CD4-positive, alpha-beta T cell treated with Interleukin-15 for 4 hours (primary cell): ENCODE data around the gene MYO6.
"Not testable (repeated sequence)": the region's sequence is repeated elsewhere in the genome, so short reads cannot be mapped to it uniquely, and the experiment has no call there.

Experiments used
- DNase-seq: peaks from one replicate; pipeline ENCODE4 v3.0.0-alpha.2; 2020; ENCODE audit warnings: low spot score

Gene MYO6

GRCh38 chr6:75893058-75893775 lies 144.2 kb downstream of the MYO6 start:
- DNase-seq = peak; percentile 44

GRCh38 chr6:75893776-75894152 lies 144.7 kb downstream of the MYO6 start:
- no peak for DNase-seq

DNA sequence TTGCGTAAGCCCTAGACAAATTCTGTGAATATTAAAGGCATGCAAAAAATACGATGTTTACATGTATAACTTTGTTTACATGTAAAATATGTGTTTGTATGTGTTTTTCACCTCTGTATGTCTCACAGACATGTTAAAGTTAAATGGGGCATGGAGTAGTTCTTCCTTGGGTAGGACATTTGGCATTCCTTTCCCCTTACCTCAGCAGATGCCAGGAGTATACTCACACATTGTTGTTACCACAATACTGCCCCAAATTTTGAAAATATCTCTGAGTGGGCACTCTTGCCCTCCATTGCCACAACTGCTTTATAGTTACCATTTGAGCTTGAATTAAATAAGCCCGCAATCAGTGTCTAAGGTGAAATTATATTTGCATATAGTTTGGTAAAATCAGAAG lies 147.5 kb downstream of the MYO6 start:
- DNase-seq = no peak

DNA sequence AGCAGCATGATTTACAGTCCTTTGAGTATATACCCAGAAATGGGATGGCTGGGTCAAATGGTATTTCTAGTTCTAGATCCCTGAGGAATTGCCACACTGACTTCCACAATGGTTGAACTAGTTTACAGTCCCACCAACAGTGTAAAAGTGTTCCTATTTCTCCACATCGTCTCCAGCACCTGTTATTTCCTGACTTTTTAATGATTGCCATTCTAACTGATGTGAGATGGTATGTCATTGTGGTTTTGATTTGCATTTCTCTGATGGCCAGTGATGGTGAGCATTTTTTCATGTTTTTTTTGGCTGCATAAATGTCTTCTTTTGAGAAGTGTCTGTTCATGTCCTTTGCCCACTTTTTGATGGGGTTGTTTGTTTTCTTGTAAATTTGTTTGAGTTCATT lies 151.2 kb downstream of the MYO6 start:
- not testable (repeated sequence) for DNase-seq

GRCh38 chr6:75905129-75905528 lies 156.1 kb downstream of the MYO6 start:
- not testable (repeated sequence) for DNase-seq

GRCh38 chr6:75906871-75907270 lies 157.8 kb downstream of the MYO6 start:
- no peak for DNase-seq

DNA sequence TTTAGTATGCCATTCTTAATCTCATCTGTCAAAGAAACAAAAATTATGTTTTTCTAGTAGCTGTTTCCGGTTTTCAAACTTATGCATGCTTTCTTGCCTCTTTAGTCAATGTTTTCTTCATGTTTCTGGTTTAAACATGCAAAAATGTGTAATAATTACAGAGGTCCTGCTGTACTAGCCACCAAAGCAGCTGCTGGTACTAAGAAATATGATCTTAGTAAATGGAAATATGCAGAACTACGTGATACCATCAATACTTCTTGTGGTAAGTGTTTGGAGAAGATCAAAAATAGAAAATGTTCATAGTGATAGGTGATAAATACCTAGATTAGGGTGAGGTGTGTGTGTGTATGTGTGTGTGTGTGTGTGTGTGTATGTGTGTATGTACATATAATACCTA lies 158.4 kb downstream of the MYO6 start:
- DNase-seq = no peak

DNA sequence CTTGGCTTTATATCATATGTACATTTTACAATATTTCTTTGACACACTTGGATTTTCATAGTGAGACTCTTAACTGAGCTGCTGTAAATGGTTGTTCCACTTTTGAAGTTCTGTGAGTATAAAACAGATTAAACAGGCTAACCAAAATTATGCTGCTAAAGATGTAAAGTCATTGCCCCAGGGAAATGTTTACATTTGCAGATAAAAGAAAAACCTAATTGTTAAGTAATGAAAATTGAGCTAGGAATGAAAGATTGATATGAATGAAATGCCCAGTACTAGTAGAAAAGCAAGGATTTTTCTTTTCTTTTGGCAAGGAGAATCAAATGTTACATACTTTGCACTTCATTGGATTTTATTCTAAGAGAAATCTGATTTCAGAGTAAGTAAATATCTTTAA lies 164.0 kb downstream of the MYO6 start:
- DNase-seq = no peak

- no peak for DNase-seq
These were observed 173.2 kb downstream of the MYO6 start for GRCh38 chr6:75922226-75922625.

DNA sequence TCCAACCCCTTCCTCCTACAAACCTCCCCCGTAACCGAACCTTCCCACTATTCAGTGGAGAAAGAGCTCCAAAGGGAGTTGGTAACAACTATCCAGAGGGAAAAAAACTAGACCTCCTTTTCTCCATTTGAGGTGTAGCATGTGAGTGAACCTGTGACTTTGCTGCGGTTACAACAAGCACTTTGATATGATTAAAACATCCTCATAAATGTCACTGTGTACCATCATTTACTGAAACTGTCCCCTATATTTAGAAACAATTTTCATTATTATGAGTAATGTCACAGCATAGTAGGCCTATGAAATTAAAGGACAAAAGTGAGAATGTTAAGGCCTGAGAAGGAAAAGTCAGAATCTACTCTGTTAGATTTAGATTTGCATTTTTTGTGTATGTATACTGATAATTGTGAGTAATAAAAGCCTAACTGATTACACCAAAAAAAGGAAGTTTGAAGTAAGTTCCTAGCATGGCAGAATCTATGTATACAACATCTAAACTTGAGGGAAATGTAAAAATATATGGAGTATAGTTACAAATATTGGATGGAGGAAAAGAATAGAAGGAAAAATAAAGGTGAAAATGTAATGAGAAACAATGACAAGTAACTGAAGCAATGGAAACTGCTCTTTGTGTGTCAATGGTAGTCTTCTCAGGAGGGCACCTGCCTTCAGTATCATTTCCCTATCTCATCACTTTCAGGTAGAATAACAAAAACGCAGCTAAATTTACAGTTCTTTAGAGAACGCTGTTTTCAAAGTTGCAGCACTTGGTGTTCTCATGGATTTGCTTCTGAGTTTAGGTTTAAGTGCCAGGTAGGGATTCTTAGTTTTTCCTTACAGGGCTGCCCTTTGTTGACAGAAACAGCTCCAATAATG lies 177.5 kb downstream of the MYO6 start:
- no peak for DNase-seq

- no peak for DNase-seq
These were observed 182.1 kb downstream of the MYO6 start for GRCh38 chr6:75931011-75931680.

DNA sequence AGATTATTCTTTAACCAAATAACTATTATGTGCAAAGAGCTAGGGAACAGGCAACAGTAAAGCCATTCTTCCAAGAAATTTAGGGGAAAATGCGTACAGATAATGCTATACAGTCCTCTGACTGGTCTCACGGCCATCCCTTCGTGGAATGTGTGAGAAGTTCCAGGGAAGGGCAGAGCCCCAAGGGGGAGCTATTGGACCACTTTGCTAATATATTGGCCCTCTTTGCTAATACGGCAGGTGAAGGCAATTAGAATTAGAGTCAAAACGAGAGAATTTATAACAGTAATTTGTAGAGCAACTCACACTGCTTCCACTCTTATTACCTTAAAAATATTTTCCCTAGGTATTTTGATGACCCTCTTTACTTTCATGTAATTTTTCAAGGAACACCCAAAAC lies 183.0 kb downstream of the MYO6 start:
- no peak for DNase-seq

DNA sequence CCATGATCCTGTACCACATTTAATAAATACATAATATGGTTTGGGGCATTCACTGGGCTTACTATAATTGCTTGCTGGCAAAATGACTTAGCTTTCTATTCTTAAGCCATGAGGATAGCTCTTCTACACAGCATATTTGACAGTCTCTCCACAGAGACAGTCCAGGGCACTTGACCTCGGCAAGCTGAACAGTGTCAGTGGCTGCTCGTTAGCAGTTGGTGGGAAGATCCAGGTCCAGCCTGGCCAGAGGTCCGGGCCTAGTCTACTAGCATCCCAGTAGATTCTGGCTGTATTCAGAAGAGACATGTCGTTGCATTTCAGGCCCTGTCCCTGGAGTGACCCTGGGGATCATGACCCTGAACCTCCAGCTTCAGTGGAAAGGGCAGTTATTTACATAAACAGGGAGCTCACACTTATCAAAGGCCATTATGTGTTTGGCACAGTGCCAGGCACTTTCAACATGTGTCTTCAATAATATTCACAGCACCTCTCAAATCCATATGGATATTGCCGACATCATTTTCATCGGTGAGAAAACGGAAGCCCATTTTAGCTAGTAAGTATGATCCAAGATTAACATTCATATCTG lies 184.4 kb downstream of the MYO6 start:
- no peak for DNase-seq

DNA sequence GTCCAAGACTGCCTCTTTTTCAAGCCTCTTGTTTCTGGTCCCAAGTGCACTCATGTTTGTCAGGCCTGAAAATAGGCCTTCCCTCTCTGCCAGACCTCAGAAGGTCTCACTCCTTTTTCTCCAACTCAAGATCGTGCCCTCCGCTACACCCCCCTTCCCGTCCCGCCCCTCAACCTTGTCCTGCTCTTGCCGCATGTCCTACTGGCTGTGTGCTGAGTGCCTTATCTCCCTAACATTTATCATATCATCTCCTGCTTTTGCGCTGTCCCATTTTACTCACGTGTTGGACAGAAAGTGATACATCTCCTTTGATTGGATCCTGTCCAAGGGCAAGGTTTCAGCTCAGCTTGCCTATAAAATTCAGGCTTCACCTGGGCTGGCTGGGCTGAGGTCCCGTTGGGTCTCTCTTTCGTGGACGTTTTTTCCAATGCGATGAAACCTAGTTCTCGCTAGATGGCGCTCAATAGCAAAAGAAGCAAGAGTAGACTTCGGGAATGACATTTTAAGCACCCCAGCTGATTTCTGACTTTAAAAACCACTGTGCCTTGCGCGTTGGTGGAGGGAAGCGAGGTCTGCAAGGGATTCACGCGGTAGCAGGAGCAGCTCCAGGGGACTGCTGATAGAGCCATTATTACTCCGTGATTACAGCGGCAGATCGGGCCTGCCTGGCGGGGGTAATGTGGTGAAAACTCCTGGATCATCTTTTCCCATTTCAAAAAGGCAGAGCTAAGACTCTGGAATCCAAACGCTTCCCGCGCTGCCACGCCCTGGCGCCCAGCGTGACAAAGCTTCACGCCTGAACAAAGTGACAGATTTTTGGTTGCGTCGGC lies 185.8 kb downstream of the MYO6 start:
- peak; percentile 45 for DNase-seq

DNA sequence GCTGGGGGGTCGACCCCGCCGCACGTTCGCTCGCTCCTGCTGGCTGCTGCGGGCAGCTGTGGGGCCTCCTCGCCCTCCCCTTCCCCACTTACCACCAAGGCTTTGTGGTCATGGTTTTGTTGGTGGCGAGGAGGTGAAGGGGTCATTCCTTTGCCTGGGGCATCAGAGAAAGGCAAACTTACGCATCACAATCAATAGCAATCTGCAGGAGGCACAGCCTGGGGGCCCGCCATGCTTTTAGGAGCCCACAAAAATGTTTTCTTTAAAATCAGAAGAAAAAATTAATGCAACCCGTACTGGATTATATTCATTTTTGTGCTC lies 186.4 kb downstream of the MYO6 start:
- no peak for DNase-seq

- DNase-seq = no peak
These were observed 187.6 kb downstream of the MYO6 start for GRCh38 chr6:75936682-75937081.

DNA sequence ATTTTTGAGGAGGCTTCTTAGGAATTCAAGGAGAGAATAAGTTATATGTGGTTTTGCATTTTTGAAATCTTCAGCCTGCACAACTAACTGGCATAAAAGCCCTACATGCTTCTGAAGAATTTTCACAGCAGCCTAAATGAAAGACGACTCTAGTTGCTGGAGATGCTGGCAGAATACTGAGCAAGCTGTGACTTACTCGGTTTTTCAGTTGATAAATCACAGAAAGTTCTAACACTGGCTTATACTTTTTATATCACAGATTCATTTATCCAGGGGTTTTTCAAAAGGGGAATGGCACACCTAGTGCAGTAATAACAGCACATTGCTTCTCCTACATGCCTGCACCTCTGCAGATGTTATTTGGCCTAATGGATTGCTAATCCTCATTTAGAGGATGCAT lies 188.8 kb downstream of the MYO6 start:
- DNase-seq = no peak

DNA sequence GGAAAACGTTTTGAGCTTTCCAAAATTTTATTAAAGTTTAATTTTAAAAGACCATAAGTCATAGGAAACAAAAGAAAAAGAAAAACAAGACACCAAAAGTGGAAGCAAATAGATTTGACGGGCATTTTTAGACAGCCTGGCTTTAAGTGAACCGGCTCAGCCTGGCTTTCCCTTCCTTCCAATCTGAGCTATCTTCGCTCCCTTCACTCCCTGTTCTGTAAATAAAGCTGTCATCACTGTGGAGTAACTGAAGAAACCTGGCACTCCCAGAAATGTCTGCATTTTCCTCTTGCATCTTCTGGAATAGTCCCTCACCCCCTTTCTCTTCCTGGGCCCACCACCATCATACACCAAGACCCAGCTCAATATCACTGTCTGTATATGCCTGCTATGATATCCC lies 191.5 kb downstream of the MYO6 start:
- DNase-seq = no peak

- no peak for DNase-seq
These were observed 192.5 kb downstream of the MYO6 start for GRCh38 chr6:75941509-75941908.

- no peak for DNase-seq
These were observed 194.3 kb downstream of the MYO6 start for GRCh38 chr6:75943381-75943780.

DNA sequence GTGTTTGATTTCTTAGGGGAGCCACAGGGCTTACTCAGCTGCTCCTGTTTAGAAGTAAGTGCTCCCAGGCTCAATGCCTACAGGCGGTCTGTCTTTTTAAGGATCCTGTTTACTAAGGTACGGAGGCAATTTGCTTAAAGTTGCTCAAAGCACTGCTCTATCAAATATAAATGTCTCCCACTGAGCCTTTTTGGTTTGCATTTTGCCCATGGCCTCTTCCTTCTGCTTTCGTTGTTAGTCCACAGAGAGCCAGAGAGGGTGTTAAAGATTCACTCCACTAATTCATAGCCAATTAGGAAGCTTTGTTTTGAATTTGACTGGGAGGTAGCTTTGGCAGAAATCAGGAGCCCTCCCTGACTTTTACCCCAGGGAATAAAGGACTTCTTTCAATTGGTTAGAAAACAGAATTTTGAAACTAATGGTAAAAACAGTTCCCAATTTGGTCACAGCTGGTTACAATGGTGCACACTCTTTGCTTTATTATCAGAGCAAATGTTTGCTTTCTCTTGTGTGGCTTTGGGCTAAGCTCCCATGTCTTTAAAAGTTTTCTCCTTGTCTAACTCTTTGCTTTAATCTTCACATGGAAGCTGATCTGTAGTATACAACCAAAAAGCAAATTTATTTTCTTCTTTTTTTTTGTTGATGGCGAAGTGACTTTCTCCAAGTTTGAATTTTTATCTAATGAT lies 197.2 kb downstream of the MYO6 start:
- no peak for DNase-seq
